Activated CD8-positive, alpha-beta memory T cell treated with anti-CD3 and anti-CD28 coated beads for 4 hours (primary cell): ENCODE results near the gene CGNL1.

Experiments used
- DNase-seq, 2 donors: peaks; one replicate each; pipeline ENCODE4 v3.0.0-alpha.2; 2020; ENCODE audit warnings: low read depth in 2 of 2

The CGNL1 gene

DNA sequence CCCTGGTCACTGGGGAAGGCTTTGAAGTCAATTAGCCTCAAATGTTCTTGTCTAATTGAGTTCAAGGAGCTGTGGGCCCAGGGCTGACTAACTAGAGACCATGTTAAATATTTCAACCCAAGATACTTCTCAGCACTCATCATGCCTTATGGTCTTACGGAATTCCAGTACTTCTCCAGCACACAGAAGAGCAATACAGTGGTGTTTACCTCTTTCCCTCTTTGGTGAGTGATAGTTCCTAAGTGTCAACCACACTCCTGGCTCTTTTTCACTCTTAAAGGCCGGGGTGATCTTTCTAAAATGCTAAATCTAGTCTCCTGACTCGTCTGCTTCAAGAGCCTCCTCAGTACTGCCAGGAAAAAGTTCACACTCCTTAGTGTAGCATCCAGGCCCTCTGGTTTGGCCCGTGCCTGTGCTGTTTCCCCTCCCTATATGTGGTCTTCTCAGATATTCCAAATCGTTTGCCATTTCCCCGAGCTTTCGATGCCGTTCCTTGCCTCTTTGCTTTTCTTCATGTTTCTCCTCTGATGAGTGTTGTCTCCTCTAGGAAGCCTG, 220.1 kb downstream of the CGNL1 start:
- no peak for DNase-seq

GRCh38 chr15:57596978-57597377, 220.7 kb downstream of the CGNL1 start:
- no peak for DNase-seq

GRCh38 chr15:57597431-57597830, 221.1 kb downstream of the CGNL1 start:
- no peak for DNase-seq

DNA sequence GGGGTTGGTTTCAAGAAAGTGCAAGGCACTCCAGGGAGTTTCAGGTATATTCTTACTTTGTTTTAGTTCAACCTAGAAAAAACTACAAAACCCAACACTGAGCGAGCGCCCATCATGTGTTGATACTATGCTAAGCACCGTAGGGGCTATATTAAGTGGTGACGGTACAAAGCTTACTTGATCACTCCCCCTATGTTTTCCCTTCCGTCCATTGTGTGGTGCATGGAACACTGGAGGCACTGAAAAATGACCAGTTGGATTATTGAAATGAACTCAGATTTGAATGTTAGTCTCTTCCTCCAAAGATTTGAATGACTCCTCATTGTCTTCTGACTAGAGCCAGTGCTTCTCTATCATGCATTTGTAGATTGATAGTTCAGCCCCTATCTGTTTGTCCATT, 222.0 kb downstream of the CGNL1 start:
- DNase-seq: no peak

DNA sequence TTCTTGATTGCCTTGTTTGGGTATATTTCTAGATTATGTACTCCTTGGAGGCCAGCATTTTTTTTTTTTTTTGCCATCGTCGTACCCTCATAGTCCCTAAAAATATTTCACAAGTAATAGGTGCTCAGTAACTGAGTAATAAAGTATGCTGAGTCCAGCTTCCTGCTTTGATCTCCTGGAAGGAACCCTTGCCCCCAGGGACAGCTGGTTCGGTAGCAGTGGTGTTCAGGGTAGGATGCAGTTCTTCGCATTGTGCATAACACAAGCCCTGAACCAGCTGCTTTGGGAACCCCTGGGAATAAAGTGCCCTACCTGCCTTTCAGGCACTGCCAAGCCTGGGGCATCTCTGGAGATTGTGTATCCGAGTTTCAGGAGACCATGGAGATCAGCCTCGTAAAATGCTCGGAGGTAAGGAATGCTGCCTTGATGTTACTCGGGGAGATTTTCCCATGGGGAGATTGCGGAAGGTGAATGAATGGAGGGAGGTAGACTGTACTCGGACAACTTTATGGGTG, 223.0 kb downstream of the CGNL1 start:
- no peak for DNase-seq

- no peak for DNase-seq
Measured at GRCh38 chr15:57600197-57600596, 223.9 kb downstream of the CGNL1 start.
